ENCODE data around the gene GTF2H2C. TPM values are rescaled to one million over a fixed set of nuclear protein-coding genes. Genes with fewer than 3 reads are reported as not detected.
"Not testable (repeated sequence)": the region's sequence is repeated elsewhere in the genome, so short reads cannot be mapped to it uniquely, and the experiment has no call there.

GTF2H2C gene
- total and polyA plus RNA-seq, 2 donors (not counting 1 experiment from before 2014, with no cell fraction given) = 24.1 to 43.8 TPM

- Histone ChIP-seq H3K27me3 (ENCODE audit: control insufficient read depth, insufficient read depth, low read length) (peaks cover 4% of the 10 kb centered on the region), H4K20me1 (ENCODE audit: control insufficient read depth, extremely low read depth, insufficient read depth, low read length) (no peaks in the 10 kb centered on the region), H3K79me2 (ENCODE audit: control insufficient read depth, insufficient read depth, low read length) (no peaks in the 10 kb centered on the region), H3K9me3 (ENCODE audit: control insufficient read depth, insufficient read depth, low read depth, low read length) (no peaks in the 10 kb centered on the region), H3K4me3 (replicated peaks in 1 of 4; ENCODE audit: control extremely low read depth in 1 of 4, insufficient read depth in 1 of 4, low read depth in 3 of 4, low read length in 4 of 4) (no peak overlapping the region), H3K4me1 (ENCODE audit: control insufficient read depth, extremely low read depth, insufficient read depth, low read length) (no peaks in the 10 kb centered on the region), H3K4me2 (ENCODE audit: extremely low read depth, insufficient read depth, low read length) (no peak overlapping the region), H3K27ac (ENCODE audit: insufficient read depth, low read length) (no peak overlapping the region), H2AFZ (ENCODE audit: low read length) (no peak overlapping the region), H3K36me3 (ENCODE audit: control insufficient read depth, insufficient read depth, low read length) (no peaks in the 10 kb centered on the region), H3K9ac (ENCODE audit: insufficient read depth, low read length) (no peak overlapping the region)
- TF ChIP-seq CTCF (conservative IDR thresholded peaks at IDR 0.05 in 1 of 2, IDR thresholded peaks at IDR 0.05 in 1 of 2; ENCODE audit: low read depth in 1 of 2, low read length in 2 of 2) (no peak), EZH2 (IDR thresholded peaks at IDR 0.05; ENCODE audit: low read length, missing control alignments) (no peak)
- no peak for DNase-seq (ENCODE audit: low read depth in 2 of 2)
Measured at GRCh38 chr5:69530561-69531405, 29.2 kb upstream of the GTF2H2C start.

- H2AFZ ChIP-seq (ENCODE audit: low read length) = no peak overlapping the region
- H3K79me2 ChIP-seq (ENCODE audit: control insufficient read depth, insufficient read depth, low read length) = no peaks in the 10 kb centered on the region
- no peak overlapping the region for H3K4me2 ChIP-seq (ENCODE audit: extremely low read depth, insufficient read depth, low read length)
- TF ChIP-seq CTCF (conservative IDR thresholded peaks at IDR 0.05 in 1 of 2, IDR thresholded peaks at IDR 0.05 in 1 of 2; ENCODE audit: low read depth in 1 of 2, low read length in 2 of 2) = no peak
- no peak for TF ChIP-seq EZH2 (IDR thresholded peaks at IDR 0.05; ENCODE audit: low read length, missing control alignments)
- H3K27me3 ChIP-seq (ENCODE audit: control insufficient read depth, insufficient read depth, low read length) = peaks cover 4% of the 10 kb centered on the region
- H3K9me3 ChIP-seq (ENCODE audit: control insufficient read depth, insufficient read depth, low read depth, low read length) = no peaks in the 10 kb centered on the region
- no peak overlapping the region for H3K9ac ChIP-seq (ENCODE audit: insufficient read depth, low read length)
- peak in 1 of 2 donors; percentile 9 for DNase-seq (ENCODE audit: low read depth in 2 of 2)
- H3K4me3 ChIP-seq (replicated peaks in 1 of 4; ENCODE audit: control extremely low read depth in 1 of 4, insufficient read depth in 1 of 4, low read depth in 3 of 4, low read length in 4 of 4) = no peak overlapping the region
- no peaks in the 10 kb centered on the region for H3K36me3 ChIP-seq (ENCODE audit: control insufficient read depth, insufficient read depth, low read length)
- H4K20me1 ChIP-seq (ENCODE audit: control insufficient read depth, extremely low read depth, insufficient read depth, low read length) = no peaks in the 10 kb centered on the region
- H3K27ac ChIP-seq (ENCODE audit: insufficient read depth, low read length) = no peak overlapping the region
- no peaks in the 10 kb centered on the region for H3K4me1 ChIP-seq (ENCODE audit: control insufficient read depth, extremely low read depth, insufficient read depth, low read length)
Measured at GRCh38 chr5:69531406-69531801, 28.6 kb upstream of the GTF2H2C start.

GRCh38 chr5:69537911-69538310 is 22.1 kb upstream of the GTF2H2C start:
- not testable (repeated sequence) for H3K79me2 ChIP-seq (ENCODE audit: control insufficient read depth, insufficient read depth, low read length); H3K4me1 ChIP-seq (ENCODE audit: control insufficient read depth, extremely low read depth, insufficient read depth, low read length); H4K20me1 ChIP-seq (ENCODE audit: control insufficient read depth, extremely low read depth, insufficient read depth, low read length); H3K4me2 ChIP-seq (ENCODE audit: extremely low read depth, insufficient read depth, low read length); H3K27me3 ChIP-seq (ENCODE audit: control insufficient read depth, insufficient read depth, low read length); H2AFZ ChIP-seq (ENCODE audit: low read length); H3K9ac ChIP-seq (ENCODE audit: insufficient read depth, low read length); H3K36me3 ChIP-seq (ENCODE audit: control insufficient read depth, insufficient read depth, low read length); H3K4me3 ChIP-seq (replicated peaks in 1 of 4; ENCODE audit: control extremely low read depth in 1 of 4, insufficient read depth in 1 of 4, low read depth in 3 of 4, low read length in 4 of 4); DNase-seq (ENCODE audit: low read depth in 2 of 2); H3K27ac ChIP-seq (ENCODE audit: insufficient read depth, low read length); H3K9me3 ChIP-seq (ENCODE audit: control insufficient read depth, insufficient read depth, low read depth, low read length)

GRCh38 chr5:69538735-69539134 is 21.3 kb upstream of the GTF2H2C start:
- DNase-seq (ENCODE audit: low read depth in 2 of 2); H3K27me3 ChIP-seq (ENCODE audit: control insufficient read depth, insufficient read depth, low read length); H3K4me1 ChIP-seq (ENCODE audit: control insufficient read depth, extremely low read depth, insufficient read depth, low read length); H3K9ac ChIP-seq (ENCODE audit: insufficient read depth, low read length); H3K9me3 ChIP-seq (ENCODE audit: control insufficient read depth, insufficient read depth, low read depth, low read length); H2AFZ ChIP-seq (ENCODE audit: low read length); H3K4me3 ChIP-seq (replicated peaks in 1 of 4; ENCODE audit: control extremely low read depth in 1 of 4, insufficient read depth in 1 of 4, low read depth in 3 of 4, low read length in 4 of 4); H4K20me1 ChIP-seq (ENCODE audit: control insufficient read depth, extremely low read depth, insufficient read depth, low read length); H3K36me3 ChIP-seq (ENCODE audit: control insufficient read depth, insufficient read depth, low read length); H3K27ac ChIP-seq (ENCODE audit: insufficient read depth, low read length); H3K4me2 ChIP-seq (ENCODE audit: extremely low read depth, insufficient read depth, low read length); H3K79me2 ChIP-seq (ENCODE audit: control insufficient read depth, insufficient read depth, low read length): not testable (repeated sequence)

- DNase-seq (ENCODE audit: low read depth in 2 of 2); H2AFZ ChIP-seq (ENCODE audit: low read length); H3K27me3 ChIP-seq (ENCODE audit: control insufficient read depth, insufficient read depth, low read length); H3K36me3 ChIP-seq (ENCODE audit: control insufficient read depth, insufficient read depth, low read length); H3K9ac ChIP-seq (ENCODE audit: insufficient read depth, low read length); H3K4me1 ChIP-seq (ENCODE audit: control insufficient read depth, extremely low read depth, insufficient read depth, low read length); H3K79me2 ChIP-seq (ENCODE audit: control insufficient read depth, insufficient read depth, low read length); H3K4me2 ChIP-seq (ENCODE audit: extremely low read depth, insufficient read depth, low read length); H3K27ac ChIP-seq (ENCODE audit: insufficient read depth, low read length); H4K20me1 ChIP-seq (ENCODE audit: control insufficient read depth, extremely low read depth, insufficient read depth, low read length); H3K9me3 ChIP-seq (ENCODE audit: control insufficient read depth, insufficient read depth, low read depth, low read length); H3K4me3 ChIP-seq (replicated peaks in 1 of 4; ENCODE audit: control extremely low read depth in 1 of 4, insufficient read depth in 1 of 4, low read depth in 3 of 4, low read length in 4 of 4): not testable (repeated sequence)
Measured at GRCh38 chr5:69541347-69541746, 18.6 kb upstream of the GTF2H2C start.
